Measurements from ENCODE around the gene SBK2. TPM values are rescaled to one million over a fixed set of nuclear protein-coding genes. Genes with fewer than 3 reads are reported as not detected.
"Not testable (repeated sequence)": the region's sequence is repeated elsewhere in the genome, so short reads cannot be mapped to it uniquely, and the experiment has no call there.

Gene SBK2
- total RNA-seq, 2 experiments from 2014 or later, result not detected

- Mint-ChIP-seq H3K36me3 (no peaks in the 10 kb centered on the region), H3K27me3 (peaks cover 38% of the 10 kb centered on the region), H3K9me3 (no peaks in the 10 kb centered on the region), H3K4me3 (no peak overlapping the region), H3K4me1 (peaks cover 2% of the 10 kb centered on the region), H3K27ac (no peak overlapping the region)
- no peak for DNase-seq
Observed at GRCh38 chr19:55544776-55545439, 8.0 kb upstream of the SBK2 start.

GRCh38 chr19:55544014-55544413, 7.1 kb upstream of the SBK2 start:
- Mint-ChIP-seq H3K27me3 (peaks cover 38% of the 10 kb centered on the region), H3K4me1 (peaks cover 2% of the 10 kb centered on the region), H3K9me3 (no peaks in the 10 kb centered on the region), H3K4me3 (no peak overlapping the region), H3K36me3 (no peaks in the 10 kb centered on the region), H3K27ac (no peak overlapping the region)
- no peak for DNase-seq

- H3K27ac Mint-ChIP-seq, result no peak overlapping the region
- H3K4me3 Mint-ChIP-seq, result no peak overlapping the region
- H3K9me3 Mint-ChIP-seq, result no peaks in the 10 kb centered on the region
- H3K27me3 Mint-ChIP-seq, result peaks cover 37% of the 10 kb centered on the region
- H3K36me3 Mint-ChIP-seq, result no peaks in the 10 kb centered on the region
- H3K4me1 Mint-ChIP-seq, result peaks cover 2% of the 10 kb centered on the region
- no peak for DNase-seq
Observed at GRCh38 chr19:55543567-55543966, 6.6 kb upstream of the SBK2 start.

- H3K4me1 Mint-ChIP-seq, result peaks cover 1% of the 10 kb centered on the region
- peaks cover 25% of the 10 kb centered on the region for H3K27me3 Mint-ChIP-seq
- H3K9me3 Mint-ChIP-seq, result no peaks in the 10 kb centered on the region
- no peak overlapping the region for H3K27ac Mint-ChIP-seq
- H3K4me3 Mint-ChIP-seq, result no peak overlapping the region
- no peak for DNase-seq
- no peaks in the 10 kb centered on the region for H3K36me3 Mint-ChIP-seq
Observed at GRCh38 chr19:55542292-55542855, 5.4 kb upstream of the SBK2 start.

- Mint-ChIP-seq H3K9me3 (no peaks in the 10 kb centered on the region), H3K36me3 (no peaks in the 10 kb centered on the region), H3K27me3 (peaks cover 14% of the 10 kb centered on the region), H3K4me3 (no peak overlapping the region), H3K4me1 (no peaks in the 10 kb centered on the region), H3K27ac (no peak overlapping the region)
- DNase-seq, result no peak
Observed at GRCh38 chr19:55541091-55541490, 4.2 kb upstream of the SBK2 start.

- Mint-ChIP-seq H3K4me3 (no peak overlapping the region), H3K36me3 (no peaks in the 10 kb centered on the region), H3K9me3 (no peaks in the 10 kb centered on the region), H3K4me1 (no peaks in the 10 kb centered on the region), H3K27me3 (peaks cover 9% of the 10 kb centered on the region), H3K27ac (no peak overlapping the region)
- DNase-seq, result no peak
Observed at GRCh38 chr19:55540619-55541018, 3.7 kb upstream of the SBK2 start.

- Mint-ChIP-seq H3K4me1 (no peaks in the 10 kb centered on the region), H3K4me3 (no peak overlapping the region), H3K27me3 (peaks cover 3% of the 10 kb centered on the region), H3K27ac (no peak overlapping the region), H3K9me3 (no peaks in the 10 kb centered on the region), H3K36me3 (no peaks in the 10 kb centered on the region)
- DNase-seq, result no peak
Observed at GRCh38 chr19:55539090-55539984, 2.4 kb upstream of the SBK2 start.

- H3K36me3 Mint-ChIP-seq, result no peaks in the 10 kb centered on the region
- H3K27ac Mint-ChIP-seq, result no peak overlapping the region
- no peak overlapping the region for H3K4me3 Mint-ChIP-seq
- no peaks in the 10 kb centered on the region for H3K4me1 Mint-ChIP-seq
- H3K27me3 Mint-ChIP-seq, result peaks cover 7% of the 10 kb centered on the region
- no peak for DNase-seq
- no peaks in the 10 kb centered on the region for H3K9me3 Mint-ChIP-seq
Observed at GRCh38 chr19:55538132-55538531, 1.2 kb upstream of the SBK2 start.

- H3K27me3 Mint-ChIP-seq, result peaks cover 7% of the 10 kb centered on the region
- DNase-seq, result no peak
- H3K9me3 Mint-ChIP-seq, result no peaks in the 10 kb centered on the region
- H3K4me3 Mint-ChIP-seq, result no peak overlapping the region
- no peaks in the 10 kb centered on the region for H3K36me3 Mint-ChIP-seq
- no peak overlapping the region for H3K27ac Mint-ChIP-seq
- H3K4me1 Mint-ChIP-seq, result no peaks in the 10 kb centered on the region
Observed at GRCh38 chr19:55537741-55538111, 793 bp upstream of the SBK2 start.

GRCh38 chr19:55536366-55536765, 567 bp downstream of the SBK2 start:
- Mint-ChIP-seq H3K9me3 (no peaks in the 10 kb centered on the region), H3K36me3 (no peaks in the 10 kb centered on the region), H3K4me3 (no peak overlapping the region), H3K27ac (no peak overlapping the region), H3K27me3 (peaks cover 4% of the 10 kb centered on the region), H3K4me1 (no peaks in the 10 kb centered on the region)
- DNase-seq, result no peak

GRCh38 chr19:55535965-55536350, 975 bp downstream of the SBK2 start:
- Mint-ChIP-seq H3K4me3 (no peak overlapping the region), H3K27ac (no peak overlapping the region), H3K9me3 (no peaks in the 10 kb centered on the region), H3K27me3 (peaks cover 4% of the 10 kb centered on the region), H3K4me1 (no peaks in the 10 kb centered on the region), H3K36me3 (no peaks in the 10 kb centered on the region)
- no peak for DNase-seq

GRCh38 chr19:55535173-55535964, 1.6 kb downstream of the SBK2 start:
- no peaks in the 10 kb centered on the region for H3K4me1 Mint-ChIP-seq
- no peak overlapping the region for H3K27ac Mint-ChIP-seq
- no peaks in the 10 kb centered on the region for H3K36me3 Mint-ChIP-seq
- H3K27me3 Mint-ChIP-seq, result peaks cover 4% of the 10 kb centered on the region
- DNase-seq, result no peak
- no peak overlapping the region for H3K4me3 Mint-ChIP-seq
- no peaks in the 10 kb centered on the region for H3K9me3 Mint-ChIP-seq

GRCh38 chr19:55534280-55534679, 2.7 kb downstream of the SBK2 start:
- not testable (repeated sequence) for H3K36me3 Mint-ChIP-seq, H3K9me3 Mint-ChIP-seq, DNase-seq, H3K4me1 Mint-ChIP-seq, H3K27ac Mint-ChIP-seq, H3K4me3 Mint-ChIP-seq, H3K27me3 Mint-ChIP-seq

- Mint-ChIP-seq H3K4me1 (no peaks in the 10 kb centered on the region), H3K27ac (no peak overlapping the region), H3K27me3 (peaks cover 4% of the 10 kb centered on the region), H3K9me3 (no peaks in the 10 kb centered on the region), H3K4me3 (no peak overlapping the region), H3K36me3 (no peaks in the 10 kb centered on the region)
- no peak for DNase-seq
Observed at GRCh38 chr19:55530996-55531395, 5.9 kb downstream of the SBK2 start.

- Mint-ChIP-seq H3K36me3 (no peaks in the 10 kb centered on the region), H3K4me3 (no peak overlapping the region), H3K9me3 (no peaks in the 10 kb centered on the region), H3K27ac (no peak overlapping the region), H3K27me3 (peaks cover 4% of the 10 kb centered on the region), H3K4me1 (no peaks in the 10 kb centered on the region)
- DNase-seq, result no peak
Observed at GRCh38 chr19:55529636-55530234, 7.2 kb downstream of the SBK2 start.
